GM19193 (cell line): ENCODE data around the gene CAMKMT.

Experiments used
- POLR2A ChIP-seq: IDR thresholded peaks from 4 replicates; pipeline ENCODE4 v1.6.1; 2011; ENCODE audit not compliant: insufficient read depth, insufficient read length; ENCODE audit errors: extremely low read depth

Gene CAMKMT

GRCh38 chr2:44598330-44599119 lies 236.8 kb downstream of the CAMKMT start:
- no peak for TF ChIP-seq POLR2A

DNA sequence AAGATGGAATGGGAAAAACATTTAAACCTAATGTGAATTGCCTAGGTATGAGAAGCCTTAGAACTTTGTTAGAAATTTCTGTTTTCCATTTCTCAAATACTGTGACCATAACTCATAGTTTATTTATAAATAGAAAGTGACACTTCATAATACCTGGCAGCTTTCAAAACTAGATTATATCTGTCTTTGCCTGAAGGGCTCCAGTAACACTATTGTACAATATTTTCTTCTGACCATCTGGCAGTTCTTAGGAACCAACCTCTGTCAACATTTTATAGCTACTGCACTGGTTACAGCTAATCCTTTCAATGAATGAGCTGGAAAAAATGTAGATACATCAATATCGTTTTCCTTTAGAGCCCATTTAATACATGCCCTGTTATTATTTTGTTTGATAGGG lies 237.4 kb downstream of the CAMKMT start:
- TF ChIP-seq POLR2A, result no peak

GRCh38 chr2:44602446-44602845 lies 240.7 kb downstream of the CAMKMT start:
- no peak for TF ChIP-seq POLR2A

DNA sequence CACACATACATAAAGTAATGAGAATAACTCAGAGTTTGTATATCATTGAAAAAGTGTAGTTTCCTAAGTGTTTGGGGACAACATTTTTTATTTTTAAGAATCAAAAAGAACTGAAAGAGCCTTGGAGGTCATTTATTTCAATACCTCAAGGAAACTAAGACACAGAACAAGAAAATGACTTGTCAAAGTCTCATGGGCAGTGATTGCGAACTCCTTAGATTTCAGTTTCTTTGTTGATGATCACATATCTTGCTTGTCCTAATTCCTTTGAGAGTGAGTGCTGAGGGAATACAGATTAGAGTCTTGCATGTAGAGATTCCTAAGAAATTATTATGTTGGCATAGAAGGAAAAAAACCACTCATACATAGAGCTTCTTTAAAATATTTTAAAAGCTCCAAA lies 243.8 kb downstream of the CAMKMT start:
- no peak for TF ChIP-seq POLR2A

- no peak for TF ChIP-seq POLR2A
Measured at GRCh38 chr2:44612276-44612675, 250.5 kb downstream of the CAMKMT start.

GRCh38 chr2:44614940-44615339 lies 253.2 kb downstream of the CAMKMT start:
- TF ChIP-seq POLR2A, result no peak

GRCh38 chr2:44615950-44616518 lies 254.3 kb downstream of the CAMKMT start:
- TF ChIP-seq POLR2A, result no peak

DNA sequence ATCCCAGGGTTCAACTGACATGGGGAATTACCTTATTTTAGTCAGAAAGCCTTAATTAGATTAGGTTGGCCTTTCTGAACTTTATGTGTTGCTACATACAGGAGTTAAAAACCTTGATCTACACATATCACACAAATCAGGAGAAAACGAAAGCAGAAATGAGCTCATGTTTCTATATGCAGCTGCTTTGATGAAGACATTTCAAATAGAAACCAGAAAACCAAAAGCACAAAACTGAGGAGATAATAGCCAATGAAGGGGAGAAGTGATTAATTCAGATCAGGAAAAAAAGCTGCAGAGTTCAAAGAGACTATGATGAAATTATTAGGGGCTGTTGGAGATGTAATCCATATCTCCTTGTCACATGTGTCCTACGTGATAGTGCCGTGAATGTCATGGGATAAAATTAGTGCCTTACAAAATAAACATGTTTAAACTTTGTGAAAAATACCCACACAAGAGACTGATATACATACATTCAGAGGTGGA lies 255.0 kb downstream of the CAMKMT start:
- TF ChIP-seq POLR2A, result no peak

- no peak for TF ChIP-seq POLR2A
Measured at GRCh38 chr2:44618251-44619023, 256.7 kb downstream of the CAMKMT start.

DNA sequence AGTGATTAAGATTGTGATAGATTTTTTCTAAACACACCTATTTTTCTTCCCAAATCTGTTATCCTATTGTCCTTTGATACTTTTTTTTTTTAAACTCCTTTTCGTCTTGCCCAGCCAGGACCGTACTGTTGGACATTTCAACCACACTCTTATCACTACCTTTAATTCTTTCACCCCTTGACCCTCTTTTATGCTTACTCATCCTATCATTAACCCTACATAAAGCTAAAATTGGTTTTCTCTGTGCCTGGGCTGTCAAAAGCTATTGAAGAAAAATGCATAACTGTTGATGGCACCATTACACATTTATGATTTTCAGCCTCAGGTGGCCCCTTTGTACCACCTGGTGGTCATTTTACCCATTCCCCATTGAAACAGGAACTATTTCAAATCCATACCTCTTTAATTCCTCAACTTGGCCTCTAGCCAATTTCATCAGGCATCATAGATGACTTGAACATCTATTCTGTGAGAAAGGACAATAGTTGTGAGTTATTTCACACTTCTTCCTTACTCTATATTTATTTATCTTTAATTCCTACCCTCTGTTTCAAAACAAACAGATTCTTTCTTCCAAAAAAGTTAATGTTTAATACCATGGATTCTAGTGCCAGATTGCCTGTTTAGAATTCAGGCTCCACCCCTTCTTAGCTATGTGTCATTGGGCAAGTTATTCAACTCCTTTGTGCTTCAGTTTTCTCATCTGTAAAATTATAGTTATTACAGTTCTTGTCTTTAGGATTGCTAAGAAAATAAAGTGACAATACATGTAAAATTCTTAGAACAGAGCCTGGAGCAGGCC lies 258.6 kb downstream of the CAMKMT start:
- no peak for TF ChIP-seq POLR2A

DNA sequence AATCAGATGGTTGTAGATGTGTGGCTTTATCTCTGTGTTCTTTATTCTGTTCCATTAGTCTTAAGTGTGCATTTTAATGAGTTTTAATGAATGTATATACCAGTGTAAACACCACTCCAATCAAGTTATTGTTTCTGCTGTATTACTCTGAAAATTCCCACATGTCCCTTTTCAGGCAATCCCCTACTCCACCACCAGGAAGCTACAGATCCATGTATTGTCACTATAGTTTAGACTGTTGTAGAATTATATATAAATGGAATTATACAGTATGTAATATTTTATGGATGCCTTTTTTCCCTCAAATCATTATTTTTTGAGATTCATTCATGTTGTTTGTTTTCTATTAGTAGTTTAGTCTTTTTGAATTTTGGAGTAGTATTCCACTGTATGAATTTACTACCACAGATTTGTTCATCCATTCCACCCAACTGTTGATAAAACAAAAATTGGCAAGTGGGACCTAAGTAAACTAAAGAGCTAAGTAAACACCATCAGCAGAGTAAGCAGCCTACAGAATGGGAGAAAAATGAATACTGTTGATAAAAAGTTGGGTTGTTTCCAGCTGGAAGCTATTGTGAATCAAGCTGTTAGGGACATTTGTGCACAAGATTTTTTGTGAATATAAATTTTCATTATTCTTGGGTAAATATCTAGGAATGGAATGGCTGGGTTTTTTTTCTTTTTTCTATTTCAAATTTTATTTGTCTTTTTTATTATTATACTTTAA lies 262.0 kb downstream of the CAMKMT start:
- no peak for TF ChIP-seq POLR2A

DNA sequence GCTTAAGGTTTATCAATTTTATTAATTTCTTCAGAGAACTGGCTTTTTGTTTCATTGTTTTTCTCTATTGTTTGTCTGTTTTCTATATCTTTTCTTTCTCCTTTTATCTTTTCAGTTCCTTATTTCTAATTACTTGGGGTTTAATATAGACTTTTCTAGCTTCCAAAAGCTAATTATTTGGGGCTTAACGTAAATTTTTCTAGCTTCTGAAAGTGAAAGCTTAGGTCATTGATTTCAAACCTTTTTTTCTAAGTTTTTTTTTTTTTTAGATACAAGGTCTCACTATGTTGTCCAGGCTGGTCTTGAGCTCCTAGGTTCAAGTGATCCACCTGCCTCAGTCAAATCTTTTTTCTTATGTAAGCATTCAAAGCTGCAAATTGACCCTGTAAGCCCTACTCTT lies 266.6 kb downstream of the CAMKMT start:
- TF ChIP-seq POLR2A, result no peak

- no peak for TF ChIP-seq POLR2A
Measured at GRCh38 chr2:44632931-44633689, 271.4 kb downstream of the CAMKMT start.

DNA sequence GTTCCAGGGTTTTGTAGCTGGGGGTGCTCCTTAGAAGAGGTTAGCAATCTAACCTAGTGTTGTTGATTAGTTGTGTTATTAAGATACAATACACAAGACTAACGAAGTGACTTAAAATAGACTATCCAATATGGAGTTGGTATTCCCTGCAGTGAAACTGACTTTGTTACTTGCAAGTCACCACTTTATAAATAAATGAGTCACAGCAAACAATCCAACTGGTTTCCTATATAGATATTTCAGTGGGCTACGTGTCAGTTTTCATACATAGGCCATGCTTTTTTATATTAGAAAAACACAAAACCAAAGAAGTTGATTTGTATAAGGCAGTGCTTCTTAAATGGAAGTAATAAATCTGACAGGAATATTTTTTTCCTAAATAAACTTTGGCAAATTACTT lies 274.0 kb downstream of the CAMKMT start:
- no peak for TF ChIP-seq POLR2A

GRCh38 chr2:44638649-44639048 lies 276.9 kb downstream of the CAMKMT start:
- no peak for TF ChIP-seq POLR2A
